GM04504 (cell line): ENCODE results near the gene ZBTB32.
"Not testable (repeated sequence)": the region's sequence is repeated elsewhere in the genome, so short reads cannot be mapped to it uniquely, and the experiment has no call there.

Experiments used
- DNase-seq: peaks from one replicate; pipeline ENCODE4 v3.0.0-alpha.2; 2012; ENCODE audit warnings: low read depth

Gene ZBTB32

GRCh38 chr19:35704218-35704617, at the start of gene ZBTB32:
Gene ZBTB32, plus strand, starts transcription at chr19:35704558. Its CDS starts 10,069 bp downstream, at chr19:35714627.
- no peak for DNase-seq

GRCh38 chr19:35654828-35655227, 49.5 kb upstream of the ZBTB32 start:
- DNase-seq, result not testable (repeated sequence)

- no peak for DNase-seq
These were observed 48.8 kb upstream of the ZBTB32 start for GRCh38 chr19:35655600-35655999.

GRCh38 chr19:35656700-35657099, 47.7 kb upstream of the ZBTB32 start:
- no peak for DNase-seq

- DNase-seq, result no peak
These were observed 46.3 kb upstream of the ZBTB32 start for GRCh38 chr19:35657904-35658700.

GRCh38 chr19:35661995-35662340, 42.4 kb upstream of the ZBTB32 start:
- no peak for DNase-seq

- no peak for DNase-seq
These were observed 40.4 kb upstream of the ZBTB32 start for GRCh38 chr19:35663981-35664380.

GRCh38 chr19:35665157-35665556, 39.2 kb upstream of the ZBTB32 start:
- DNase-seq, result no peak

GRCh38 chr19:35665604-35666003, 38.8 kb upstream of the ZBTB32 start:
- no peak for DNase-seq

- DNase-seq, result no peak
These were observed 38.0 kb upstream of the ZBTB32 start, which contains the start of gene UPK1A for GRCh38 chr19:35666251-35666913. Gene UPK1A, plus strand, starts transcription at chr19:35666517. Its CDS starts 296 bp downstream, at chr19:35666813.

GRCh38 chr19:35669566-35669965, 34.8 kb upstream of the ZBTB32 start:
- DNase-seq, result no peak

- no peak for DNase-seq
These were observed 34.4 kb upstream of the ZBTB32 start for GRCh38 chr19:35669974-35670373.

- no peak for DNase-seq
These were observed 33.7 kb upstream of the ZBTB32 start for GRCh38 chr19:35670686-35671085.

GRCh38 chr19:35671818-35672217, 32.5 kb upstream of the ZBTB32 start:
- no peak for DNase-seq

GRCh38 chr19:35673121-35673804, 31.1 kb upstream of the ZBTB32 start:
- DNase-seq, result peak; percentile 46

GRCh38 chr19:35675589-35676140, 28.7 kb upstream of the ZBTB32 start:
- no peak for DNase-seq

- DNase-seq, result no peak
These were observed 14.5 kb upstream of the ZBTB32 start for GRCh38 chr19:35689836-35690235.

- not testable (repeated sequence) for DNase-seq
These were observed 13.3 kb upstream of the ZBTB32 start for GRCh38 chr19:35691106-35691505.

- no peak for DNase-seq
These were observed 12.3 kb upstream of the ZBTB32 start for GRCh38 chr19:35692010-35692409.

- no peak for DNase-seq
These were observed 10.9 kb upstream of the ZBTB32 start for GRCh38 chr19:35693422-35693821.

- peak; percentile 58 for DNase-seq
These were observed 10.3 kb upstream of the ZBTB32 start for GRCh38 chr19:35693835-35694599.

- no peak for DNase-seq
These were observed 8.4 kb upstream of the ZBTB32 start for GRCh38 chr19:35695895-35696422.
